HG03378 (cell line): ENCODE data around the gene PIP4K2A.

Source experiments
- ATAC-seq: cut with Tn5 transposase; IDR thresholded peaks from one replicate; pipeline ENCODE4 v1.9.1; 2021; ENCODE audit warnings: mild to moderate bottlenecking, moderate library complexity; ENCODE audit not compliant: unreplicated experiment

PIP4K2A gene

GRCh38 chr10:22604344-22605126, 109.8 kb downstream of the PIP4K2A start:
- no peak for ATAC-seq

- no peak for ATAC-seq
Observed at GRCh38 chr10:22603581-22603980, 110.8 kb downstream of the PIP4K2A start.

GRCh38 chr10:22601618-22602017, 112.8 kb downstream of the PIP4K2A start:
- no peak for ATAC-seq

- ATAC-seq = no peak
Observed at GRCh38 chr10:22599636-22600228, 114.6 kb downstream of the PIP4K2A start.

GRCh38 chr10:22599048-22599561, 115.3 kb downstream of the PIP4K2A start:
- peak; percentile 32 for ATAC-seq

GRCh38 chr10:22598478-22598877, 115.9 kb downstream of the PIP4K2A start:
- no peak for ATAC-seq

GRCh38 chr10:22597138-22597537, 117.2 kb downstream of the PIP4K2A start:
- peak; percentile 68 for ATAC-seq

- ATAC-seq = no peak
Observed at GRCh38 chr10:22593636-22594198, 120.7 kb downstream of the PIP4K2A start.

GRCh38 chr10:22593026-22593425, 121.4 kb downstream of the PIP4K2A start:
- no peak for ATAC-seq

- ATAC-seq = no peak
Observed at GRCh38 chr10:22589851-22590514, 124.4 kb downstream of the PIP4K2A start.

GRCh38 chr10:22588462-22588861, 125.9 kb downstream of the PIP4K2A start:
- no peak for ATAC-seq

- no peak for ATAC-seq
Observed at GRCh38 chr10:22583683-22584082, 130.7 kb downstream of the PIP4K2A start.

- ATAC-seq = no peak
Observed at GRCh38 chr10:22581461-22581860, 132.9 kb downstream of the PIP4K2A start.

- no peak for ATAC-seq
Observed at GRCh38 chr10:22580711-22581110, 133.7 kb downstream of the PIP4K2A start.

- ATAC-seq = no peak
Observed at GRCh38 chr10:22579826-22580225, 134.6 kb downstream of the PIP4K2A start.

- no peak for ATAC-seq
Observed at GRCh38 chr10:22573820-22574569, 140.4 kb downstream of the PIP4K2A start.

- ATAC-seq = no peak
Observed at GRCh38 chr10:22570733-22571430, 143.5 kb downstream of the PIP4K2A start.

GRCh38 chr10:22570234-22570633, 144.1 kb downstream of the PIP4K2A start:
- ATAC-seq = no peak

GRCh38 chr10:22568928-22569327, 145.4 kb downstream of the PIP4K2A start:
- ATAC-seq = no peak

GRCh38 chr10:22564060-22564459, 150.3 kb downstream of the PIP4K2A start:
- ATAC-seq = no peak
